IMR-90 (cell line): ENCODE measurements around the gene PIEZO2. TPM values are rescaled to one million over a fixed set of nuclear protein-coding genes. Genes with fewer than 3 reads are reported as not detected.

Source experiments
- ATAC-seq: fragments of 200-7000 bp; cut with Tn5 transposase; 2 replicates; pipeline ENCODE4 v1.9.1; 2020; ENCODE audit warnings: low read depth, mild to moderate bottlenecking, moderate library complexity
- BruUV-seq: library from RNA; stranded (reverse); fragments of 400-500 nt; replicated peaks from 2 replicates; lab custom pipeline; 2021; lab: Mats Ljungman, UMichigan
- CTCF ChIA-PET: fragments of 300-600 bp; formaldehyde crosslinking; extraction: SDS; loops from one replicate; lab custom pipeline; 2021; ENCODE audit warnings: antibody characterized with exemption; lab: Yijun Ruan, JAX
- POLR2A ChIA-PET: fragments of 300-600 bp; sonication (Branson Sonifier 250); formaldehyde crosslinking; loops from one replicate; lab custom pipeline; 2022; ENCODE audit warnings: antibody characterized with exemption; ENCODE audit not compliant: unreplicated experiment; lab: Charles Lee
- DNase-seq: peaks from one replicate; pipeline ENCODE4 v3.0.0; 2013
- H2AFZ ChIP-seq: replicated peaks from 2 replicates; pipeline ENCODE3; 2013; ENCODE audit warnings: low read length, mild to moderate bottlenecking; ENCODE audit not compliant: poor library complexity
- H2AK5ac ChIP-seq: 2 replicates; pipeline ENCODE4 v1.6.1; 2013; ENCODE audit warnings: low read depth, low read length, inconsistent platforms
- H2AK9ac ChIP-seq: replicated peaks from 2 replicates; pipeline ENCODE3; 2013; ENCODE audit warnings: mild to moderate bottlenecking, low read depth, low read length, moderate library complexity; ENCODE audit not compliant: poor library complexity
- H2BK120ac ChIP-seq: 2 replicates; pipeline ENCODE4 v1.6.1; 2013; ENCODE audit warnings: low read depth, low read length, inconsistent platforms
- H2BK15ac ChIP-seq: 3 replicates; pipeline ENCODE4 v1.6.1; 2013; ENCODE audit warnings: low read depth, low read length, inconsistent platforms
- H2BK20ac ChIP-seq: 2 replicates; pipeline ENCODE4 v1.6.1; 2013; ENCODE audit warnings: low read depth, mild to moderate bottlenecking, inconsistent platforms, low read length, moderate library complexity
- H2BK5ac ChIP-seq: 2 replicates; pipeline ENCODE4 v1.6.1; 2013; ENCODE audit warnings: mild to moderate bottlenecking, low read depth, low read length, inconsistent platforms; ENCODE audit not compliant: poor library complexity, severe bottlenecking
- H3K14ac ChIP-seq: replicated peaks from 2 replicates; pipeline ENCODE4 v1.6.1; 2013; ENCODE audit warnings: low read depth, low read length, inconsistent platforms
- H3K18ac ChIP-seq: 2 replicates; pipeline ENCODE4 v1.6.1; 2013; ENCODE audit warnings: low read depth, low read length, control low read depth
- H3K23ac ChIP-seq: 2 replicates; pipeline ENCODE4 v1.6.1; 2013; ENCODE audit warnings: low read depth, low read length, inconsistent platforms
- H3K27ac ChIP-seq: 2 replicates; pipeline ENCODE4 v1.5.1; 2013; ENCODE audit warnings: mild to moderate bottlenecking, control low read depth, low read length; ENCODE audit not compliant: insufficient read depth
- H3K27me3 ChIP-seq: 2 replicates; pipeline ENCODE4 v1.6.1; 2013; ENCODE audit warnings: low read length; ENCODE audit not compliant: control insufficient read depth, insufficient read depth
- H3K36me3 ChIP-seq: 2 replicates; pipeline ENCODE4 v1.6.1; 2013; ENCODE audit warnings: low read length, mixed read lengths; ENCODE audit not compliant: control insufficient read depth, insufficient read depth
- H3K4ac ChIP-seq: 2 replicates; pipeline ENCODE4 v1.6.1; 2013; ENCODE audit warnings: low read depth, low read length, inconsistent platforms
- H3K4me1 ChIP-seq: 2 replicates; pipeline ENCODE4 v1.6.1; 2013; ENCODE audit warnings: low read length, mixed read lengths; ENCODE audit not compliant: control insufficient read depth, insufficient read depth
- H3K4me2 ChIP-seq: 2 replicates; pipeline ENCODE4 v1.6.1; 2013; ENCODE audit warnings: low read depth, mild to moderate bottlenecking, control low read depth, low read length, moderate library complexity
- H3K4me3 ChIP-seq: 2 replicates; pipeline ENCODE4 v1.5.1; 2013; ENCODE audit warnings: low read depth, mild to moderate bottlenecking, control low read depth, low read length, moderate library complexity; ENCODE audit not compliant: insufficient read depth
- H3K56ac ChIP-seq: 2 replicates; pipeline ENCODE4 v1.6.1; 2013; ENCODE audit warnings: low read length, inconsistent platforms; ENCODE audit not compliant: insufficient read depth; ENCODE audit errors: extremely low read depth
- H3K79me1 ChIP-seq, 2 experiments: 2 replicates each; pipeline ENCODE4 v1.6.1; 2013; ENCODE audit warnings: low read length in 2 of 2, inconsistent platforms in 1 of 2, low read depth in 1 of 2
- H3K9ac ChIP-seq: 2 replicates; pipeline ENCODE4 v1.6.1; 2013; ENCODE audit warnings: low read depth, low read length, control low read depth
- H3K9me1 ChIP-seq: 2 replicates; pipeline ENCODE4 v1.6.1; 2013; ENCODE audit warnings: low read length, inconsistent platforms; ENCODE audit not compliant: insufficient read depth
- H3K9me3 ChIP-seq: 2 replicates; pipeline ENCODE4 v1.6.1; 2013; ENCODE audit warnings: low read length; ENCODE audit not compliant: control insufficient read depth, insufficient read depth
- H4K20me1 ChIP-seq: 2 replicates; pipeline ENCODE4 v1.6.1; 2013; ENCODE audit warnings: low read length, inconsistent platforms; ENCODE audit not compliant: insufficient read depth
- H4K5ac ChIP-seq: 2 replicates; pipeline ENCODE4 v1.6.1; 2013; ENCODE audit warnings: mild to moderate bottlenecking, low read depth, low read length, control low read depth
- H4K8ac ChIP-seq, 2 experiments: 2 replicates each; pipeline ENCODE4 v1.6.1; 2013; ENCODE audit warnings: low read depth in 2 of 2, low read length in 2 of 2, control low read depth in 1 of 2, inconsistent platforms in 1 of 2
- H4K91ac ChIP-seq: 2 replicates; pipeline ENCODE4 v1.6.1; 2013; ENCODE audit warnings: low read depth, low read length, inconsistent platforms; ENCODE audit not compliant: insufficient read depth
- CEBPB ChIP-seq: IDR thresholded peaks from 2 replicates; pipeline ENCODE4 v1.6.1; 2012; ENCODE audit warnings: low read depth, low read length, improper control_type of control experiment
- WGBS, 2 experiments: methylation state at CpG; one replicate each; pipeline versions ENCODE4 v1.1.5 to v1.1.7; 2013; ENCODE audit warnings: missing lambda C conversion rate in 2 of 2; ENCODE audit not compliant: insufficient read length in 1 of 2; ENCODE audit errors: extremely low coverage in 2 of 2; 5-methylcytosine and 5-hydroxymethylcytosine counted together
- dilution Hi-C: fragments of 300-500 bp; cut with HindIII; formaldehyde crosslinking; loops from one replicate; pipeline ENCODE4 v1.14.3; 2018; ENCODE audit warnings: low sequenced_read_pairs; ENCODE audit not compliant: unreplicated experiment
- in situ Hi-C: fragments of 300-500 bp; cut with MboI; formaldehyde crosslinking; loops from 3 replicates; pipeline ENCODE4 v1.14.3; 2019; ENCODE audit warnings: low sequenced_read_pairs, inconsistent platforms, mixed read lengths
- intact Hi-C: fragments of 100-400 bp; cut with micrococcal nuclease; formaldehyde crosslinking; loops from 2 replicates; pipeline ENCODE4 v1.10.0; 2022
- polyA plus RNA-seq, 3 experiments: library from polyadenylated mRNA; depleted of rRNA; stranded (reverse); fragments of >200 nt; gene quantifications; 2 replicates each; pipeline ENCODE4 v1.2.3, GENCODE V29; 2012; ENCODE audit warnings: low replicate concordance in 1 of 3
- total RNA-seq: library from RNA; depleted of rRNA; stranded (reverse); fragments of >200 nt; gene quantifications from 2 replicates; pipeline ENCODE4 v1.2.3, GENCODE V29; 2012
- TF ChIP-seq, protein P1 (sequence below): conservative IDR thresholded peaks from 2 replicates; pipeline ENCODE4 v1.5.1; 2012; ENCODE audit warnings: mild to moderate bottlenecking, low read depth, low read length, improper control_type of control experiment

PIEZO2 gene
- total and polyA plus RNA-seq, 2 of the 4 experiments (the other 2 are of a cell fraction) = 2.4 to 4.1 TPM

DNA sequence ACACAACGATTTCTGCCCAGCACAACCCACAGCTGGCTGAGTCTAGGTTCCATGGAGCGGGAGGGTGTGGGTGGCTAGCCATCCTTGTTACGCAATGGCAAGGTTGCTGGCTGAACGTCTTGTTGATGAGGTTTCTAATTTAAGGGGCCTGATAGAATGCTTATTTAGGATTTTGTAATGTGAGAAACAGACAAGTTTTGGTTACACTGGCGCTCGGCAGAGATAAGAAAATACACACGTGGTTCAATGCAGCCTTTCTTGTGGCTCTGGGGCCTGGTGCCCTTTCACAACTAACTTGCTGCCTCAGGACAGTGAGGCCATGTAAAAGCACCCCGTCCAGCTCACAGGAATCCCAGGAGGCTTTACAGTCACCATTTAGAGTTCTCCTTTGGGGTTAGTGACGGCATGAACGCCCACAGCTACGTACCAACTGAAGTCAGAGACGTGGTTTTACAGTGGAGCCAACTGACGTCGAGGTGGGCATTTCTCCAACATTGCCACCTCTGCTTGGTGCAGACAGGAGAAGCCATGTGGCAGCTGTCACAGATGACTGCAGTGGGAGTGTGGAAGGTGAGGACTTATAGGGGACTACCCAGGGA lies 29.7 kb upstream of the PIEZO2 start:
- DNase-seq (no peak), ATAC-seq (no peak)
- Histone ChIP-seq H3K14ac (no peak overlapping the region), H3K27ac (no peak overlapping the region), H2BK15ac (no peak overlapping the region), H3K27me3 (no peaks in the 10 kb centered on the region), H4K20me1 (no peaks in the 10 kb centered on the region), H3K79me1 (no peaks in the 10 kb centered on the region), H3K56ac (no peak overlapping the region), H3K4me3 (no peak overlapping the region), H2AK5ac (no peak overlapping the region), H3K9ac (no peak overlapping the region), H3K4me1 (peaks cover 19% of the 10 kb centered on the region), H2AK9ac (no peak overlapping the region), H3K36me3 (no peaks in the 10 kb centered on the region), H3K9me1 (peaks cover 3% of the 10 kb centered on the region), H4K91ac (peak overlapping the region; percentile 37), H3K23ac (no peak overlapping the region), H3K4me2 (no peak overlapping the region), H4K8ac (no peak overlapping the region), H4K5ac (no peak overlapping the region), H3K18ac (peak overlapping the region; percentile 18), H2BK5ac (no peak overlapping the region), H2AFZ (no peak overlapping the region), H2BK20ac (peak overlapping the region; percentile 16; the same call in 1 of the 2 replicates), H2BK120ac (peak overlapping the region; percentile 38; the same call in 1 of the 2 replicates), H3K4ac (peak overlapping the region; percentile 3; the same call in 1 of the 2 replicates), H3K9me3 (no peaks in the 10 kb centered on the region)
- intact Hi-C loops (no loop called here), dilution Hi-C loops (no loop called here), in situ Hi-C loops (no loop called here)
- no TSS peak for BruUV-seq
- ChIA-PET CTCF (no interaction called here), POLR2A (no interaction called here)
- peak; percentile 85 for TF ChIP-seq CEBPB
- TF ChIP-seq, protein P1, sequence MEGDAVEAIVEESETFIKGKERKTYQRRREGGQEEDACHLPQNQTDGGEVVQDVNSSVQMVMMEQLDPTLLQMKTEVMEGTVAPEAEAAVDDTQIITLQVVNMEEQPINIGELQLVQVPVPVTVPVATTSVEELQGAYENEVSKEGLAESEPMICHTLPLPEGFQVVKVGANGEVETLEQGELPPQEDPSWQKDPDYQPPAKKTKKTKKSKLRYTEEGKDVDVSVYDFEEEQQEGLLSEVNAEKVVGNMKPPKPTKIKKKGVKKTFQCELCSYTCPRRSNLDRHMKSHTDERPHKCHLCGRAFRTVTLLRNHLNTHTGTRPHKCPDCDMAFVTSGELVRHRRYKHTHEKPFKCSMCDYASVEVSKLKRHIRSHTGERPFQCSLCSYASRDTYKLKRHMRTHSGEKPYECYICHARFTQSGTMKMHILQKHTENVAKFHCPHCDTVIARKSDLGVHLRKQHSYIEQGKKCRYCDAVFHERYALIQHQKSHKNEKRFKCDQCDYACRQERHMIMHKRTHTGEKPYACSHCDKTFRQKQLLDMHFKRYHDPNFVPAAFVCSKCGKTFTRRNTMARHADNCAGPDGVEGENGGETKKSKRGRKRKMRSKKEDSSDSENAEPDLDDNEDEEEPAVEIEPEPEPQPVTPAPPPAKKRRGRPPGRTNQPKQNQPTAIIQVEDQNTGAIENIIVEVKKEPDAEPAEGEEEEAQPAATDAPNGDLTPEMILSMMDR = no peak
- WGBS, 2 experiments = 78% methylated on average over 5 of the region's 14 CpGs; no CpG with 5 or more reads in 1 of the 2 experiments
